ENCODE measurements around the gene UBXN1.

- TF ChIP-seq TAF1 (IDR thresholded peaks at IDR 0.05; ENCODE audit: borderline replicate concordance, low read depth, low read length) (no peak), POLR2A (IDR thresholded peaks at IDR 0.05; ENCODE audit: low read depth, low read length) (peak; percentile 37)
These were observed 12.5 kb downstream of the UBXN1 start for GRCh38 chr11:62666259-62666926.
